HG03439 (cell line): Measurements from ENCODE around the gene SLC17A9.
"Not testable (repeated sequence)": the region's sequence is repeated elsewhere in the genome, so short reads cannot be mapped to it uniquely, and the experiment has no call there.

Experiments
- ATAC-seq: cut with Tn5 transposase; IDR thresholded peaks from one replicate; pipeline ENCODE4 v1.9.1; 2021; ENCODE audit warnings: mild to moderate bottlenecking, moderate library complexity; ENCODE audit not compliant: unreplicated experiment

Gene SLC17A9

GRCh38 chr20:62955519-62956386 is 3.2 kb downstream of the SLC17A9 start:
- ATAC-seq, result no peak

GRCh38 chr20:62956387-62957135 is 4.1 kb downstream of the SLC17A9 start:
- ATAC-seq, result no peak

- ATAC-seq, result no peak
Observed at GRCh38 chr20:62957136-62958117, 4.9 kb downstream of the SLC17A9 start.

GRCh38 chr20:62958388-62959100 is 6.0 kb downstream of the SLC17A9 start:
- ATAC-seq, result no peak

- no peak for ATAC-seq
Observed at GRCh38 chr20:62959101-62959971, 6.8 kb downstream of the SLC17A9 start.

- ATAC-seq, result no peak
Observed at GRCh38 chr20:62959998-62960436, 7.5 kb downstream of the SLC17A9 start.

GRCh38 chr20:62960446-62961309 is 8.2 kb downstream of the SLC17A9 start:
- not testable (repeated sequence) for ATAC-seq

- no peak for ATAC-seq
Observed at GRCh38 chr20:62961310-62961783, 8.8 kb downstream of the SLC17A9 start.

GRCh38 chr20:62961799-62962198 is 9.3 kb downstream of the SLC17A9 start:
- no peak for ATAC-seq

GRCh38 chr20:62962221-62962879 is 9.8 kb downstream of the SLC17A9 start:
- no peak for ATAC-seq

GRCh38 chr20:62962891-62963613 is 10.5 kb downstream of the SLC17A9 start:
- no peak for ATAC-seq

GRCh38 chr20:62963614-62964397 is 11.3 kb downstream of the SLC17A9 start:
- no peak for ATAC-seq

GRCh38 chr20:62964700-62965099 is 12.2 kb downstream of the SLC17A9 start:
- ATAC-seq, result no peak

GRCh38 chr20:62965363-62965771 is 12.9 kb downstream of the SLC17A9 start:
- ATAC-seq, result no peak

GRCh38 chr20:62966212-62967148 is 14.0 kb downstream of the SLC17A9 start:
- no peak for ATAC-seq
